ENCODE measurements around the gene MEGF6.

Gene MEGF6

DNA sequence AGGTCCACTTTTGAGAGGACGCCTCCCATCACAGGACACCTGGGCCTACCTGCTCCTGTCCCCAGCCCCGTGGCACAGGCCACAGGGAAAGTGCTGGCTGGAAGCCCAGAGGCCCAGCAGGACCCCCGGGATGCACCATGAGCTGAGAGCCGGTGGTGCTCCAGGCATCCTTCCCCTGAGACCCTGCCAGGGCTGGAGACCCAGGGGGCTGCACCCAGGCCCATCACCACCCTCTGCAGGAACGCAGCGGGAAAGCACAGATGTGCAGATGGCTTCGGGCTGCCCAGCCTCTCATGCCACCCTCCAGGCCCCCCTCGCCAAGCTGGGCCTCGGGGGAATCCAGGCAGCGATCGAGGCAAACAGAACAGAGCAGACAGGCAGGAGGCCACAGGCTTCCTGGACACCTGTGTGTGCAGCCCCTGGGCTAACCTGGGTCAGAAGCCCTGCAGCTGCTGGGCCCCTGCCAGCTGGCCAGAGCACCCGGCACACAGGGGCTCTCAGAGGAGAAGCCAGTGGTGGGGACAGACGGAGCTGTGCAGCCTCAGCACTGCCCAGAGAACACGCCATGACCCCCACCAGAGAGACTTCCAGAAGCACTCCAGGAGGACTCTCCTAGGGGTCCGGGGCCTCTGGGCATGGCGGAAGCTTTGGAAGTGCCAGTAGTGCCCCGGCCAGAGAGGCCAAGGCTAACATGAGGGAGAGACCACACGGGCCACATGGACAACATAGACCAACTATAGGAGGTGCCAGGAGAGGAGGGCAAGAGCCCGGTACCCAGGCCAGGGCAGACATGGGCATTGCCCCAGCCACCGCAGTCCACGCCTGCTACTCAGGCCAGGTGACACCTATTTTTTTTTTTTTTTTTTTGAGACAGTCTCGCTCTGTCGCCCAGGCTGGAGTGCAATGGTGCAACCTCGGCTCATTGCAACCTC lies 85.5 kb downstream of the MEGF6 start:
- H3K4me3 ChIP-seq (ENCODE audit: low read depth, low read length), result no peak overlapping the region
- no peak for DNase-seq (ENCODE audit: low read depth)
- TF ChIP-seq CTCF (conservative IDR thresholded peaks at IDR 0.05; ENCODE audit: low read depth, low read length), result no peak

DNA sequence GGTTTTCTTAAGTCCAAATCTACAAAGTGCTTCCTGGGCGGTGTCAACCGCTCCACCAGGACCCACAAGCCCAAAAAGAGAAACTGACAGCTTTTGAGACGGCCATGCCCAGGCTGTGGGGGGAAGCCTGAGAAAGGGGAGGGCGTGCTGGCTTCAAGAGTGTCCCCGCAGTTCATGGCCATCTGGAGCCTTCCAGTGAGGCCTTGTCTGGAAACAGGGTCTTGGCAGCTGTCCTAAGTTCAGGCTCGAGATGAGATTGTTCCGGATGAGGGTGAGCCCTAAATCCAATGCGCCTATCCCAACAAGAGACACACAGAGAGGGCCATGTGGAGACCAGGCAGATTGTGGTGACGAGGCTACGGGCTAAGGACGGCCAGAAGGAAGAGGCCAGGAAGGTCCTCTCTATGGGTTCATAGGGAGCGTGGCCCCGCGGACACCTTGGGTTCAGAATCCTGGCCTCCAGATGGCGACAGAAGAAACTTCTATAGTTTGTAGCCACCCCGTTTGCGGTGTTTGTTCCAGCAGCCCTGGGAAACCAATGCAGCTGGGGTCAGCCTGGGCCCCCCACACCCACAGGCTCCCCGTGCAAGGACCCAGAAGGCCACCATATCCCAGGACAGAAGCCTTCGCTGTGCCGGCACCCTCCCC lies 86.6 kb downstream of the MEGF6 start:
- no peak overlapping the region for H3K4me3 ChIP-seq (ENCODE audit: low read depth, low read length)
- TF ChIP-seq CTCF (conservative IDR thresholded peaks at IDR 0.05; ENCODE audit: low read depth, low read length), result no peak
- DNase-seq (ENCODE audit: low read depth), result no peak

- no peak for DNase-seq (ENCODE audit: low read depth)
- no peak overlapping the region for H3K4me3 ChIP-seq (ENCODE audit: low read depth, low read length)
- TF ChIP-seq CTCF (conservative IDR thresholded peaks at IDR 0.05; ENCODE audit: low read depth, low read length), result no peak
These were observed 87.3 kb downstream of the MEGF6 start for GRCh38 chr1:3523980-3524379.

DNA sequence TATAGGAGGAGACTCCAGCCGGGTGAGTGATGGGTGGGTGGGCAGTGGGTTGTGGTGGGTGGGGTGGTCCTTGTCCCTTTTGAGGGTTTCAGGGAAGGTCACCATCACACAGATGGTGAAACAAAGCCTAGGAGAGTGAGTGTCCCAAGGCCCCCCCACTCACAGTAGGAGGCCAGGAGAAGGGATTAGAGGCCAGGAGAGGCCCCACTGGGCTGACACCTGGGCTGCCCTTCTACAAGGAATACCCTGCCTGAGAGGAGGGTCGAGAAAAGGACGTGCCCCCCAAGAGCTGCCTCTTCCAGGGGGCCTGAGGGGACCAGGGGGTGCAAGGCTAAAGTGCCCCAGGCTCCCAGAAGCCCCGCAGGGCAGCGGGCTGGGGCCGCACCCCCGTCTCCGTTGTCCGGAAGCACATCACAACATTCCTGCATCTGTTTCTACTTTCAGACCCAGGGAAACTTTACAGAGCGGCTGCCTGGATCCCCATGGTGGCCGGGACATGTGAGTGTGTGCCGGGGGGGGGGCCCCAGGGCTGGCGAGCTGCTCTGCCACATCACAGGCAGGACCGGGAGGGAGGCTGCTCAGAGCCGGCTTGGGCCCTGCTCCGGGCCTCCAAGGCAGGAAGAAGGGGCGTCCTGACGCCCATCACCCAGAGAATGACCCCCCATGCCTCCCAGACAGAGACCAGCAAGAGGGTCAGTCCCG lies 88.6 kb downstream of the MEGF6 start:
- no peak for TF ChIP-seq CTCF (conservative IDR thresholded peaks at IDR 0.05; ENCODE audit: low read depth, low read length)
- DNase-seq (ENCODE audit: low read depth), result peak; percentile 61
- H3K4me3 ChIP-seq (ENCODE audit: low read depth, low read length), result no peak overlapping the region

DNA sequence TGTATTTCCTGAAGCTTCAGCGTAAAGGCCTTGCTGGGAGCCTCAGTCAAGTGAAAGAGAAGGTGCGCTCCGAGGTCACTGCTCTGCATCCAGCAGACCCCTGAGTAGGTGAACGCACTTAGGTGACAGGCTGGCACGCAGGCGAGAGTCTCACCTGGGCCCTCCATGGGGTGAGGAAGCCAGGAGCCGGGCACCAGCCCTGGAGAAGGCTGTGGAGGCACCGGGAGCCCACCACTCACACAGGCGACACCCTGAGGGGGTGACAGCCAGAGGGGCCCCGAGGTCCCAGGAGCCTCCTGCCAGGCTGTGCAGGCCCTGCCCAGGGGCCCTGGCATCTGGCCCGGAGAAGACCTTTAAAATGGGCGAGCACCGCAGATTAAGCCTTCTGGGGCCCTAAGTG lies 89.2 kb downstream of the MEGF6 start:
- TF ChIP-seq CTCF (conservative IDR thresholded peaks at IDR 0.05; ENCODE audit: low read depth, low read length), result no peak
- no peak overlapping the region for H3K4me3 ChIP-seq (ENCODE audit: low read depth, low read length)
- no peak for DNase-seq (ENCODE audit: low read depth)

DNA sequence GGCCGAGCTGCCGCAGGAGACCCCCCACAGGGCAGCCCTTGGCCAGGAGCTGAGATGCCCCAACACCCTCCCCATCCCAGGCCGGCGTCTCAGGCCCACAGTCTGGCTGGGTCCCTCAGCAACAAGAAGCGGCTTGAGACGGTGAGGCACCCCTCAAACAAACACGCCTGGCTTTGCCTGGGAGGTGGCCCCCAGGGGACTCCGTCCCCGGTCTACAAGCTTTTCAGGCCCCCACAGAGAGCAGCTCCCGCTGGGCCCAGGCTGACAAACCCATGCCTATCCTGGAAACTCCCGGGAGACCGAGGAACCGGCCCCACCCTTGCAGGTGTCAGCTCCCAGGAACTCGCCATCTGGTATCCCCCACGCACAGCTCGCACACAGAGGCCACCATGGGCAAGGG lies 89.9 kb downstream of the MEGF6 start:
- TF ChIP-seq CTCF (conservative IDR thresholded peaks at IDR 0.05; ENCODE audit: low read depth, low read length), result no peak
- no peak overlapping the region for H3K4me3 ChIP-seq (ENCODE audit: low read depth, low read length)
- DNase-seq (ENCODE audit: low read depth), result no peak
